Measurements from ENCODE around the gene PRKN.

Gene PRKN

DNA sequence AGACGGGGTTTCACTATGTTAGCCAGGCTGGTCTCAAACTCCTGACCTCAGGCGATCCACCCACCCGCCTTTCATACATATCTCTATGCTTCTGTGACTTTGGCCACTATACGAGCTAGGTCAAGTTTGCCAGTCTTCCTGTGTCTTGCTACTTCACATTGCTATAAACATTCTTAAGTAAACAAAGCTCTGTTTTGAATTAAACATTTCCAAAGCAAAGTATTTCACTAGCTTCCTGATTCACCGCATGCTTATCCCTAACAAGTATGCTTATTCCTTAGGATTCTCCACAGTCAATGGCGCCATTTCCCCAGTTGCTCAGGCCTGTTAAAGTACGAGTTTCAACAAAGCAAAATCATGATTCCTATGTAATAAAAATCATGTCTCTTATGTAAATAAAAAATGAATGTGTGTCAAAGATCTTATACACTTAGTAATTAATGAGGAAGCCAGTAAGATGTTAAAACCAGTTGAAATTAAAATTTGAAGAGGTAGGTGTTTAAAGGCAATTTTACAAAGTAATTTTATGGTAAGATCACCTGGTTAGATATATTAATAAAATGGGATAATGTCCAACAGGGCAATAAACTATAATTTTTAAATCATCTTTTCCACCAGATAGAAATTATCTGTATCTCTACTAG is 88.5 kb downstream of the PRKN start:
- intact Hi-C loops (cut with DNase I; ENCODE audit: low total_unique reads) = no loop called here
- TF ChIP-seq, protein P1, sequence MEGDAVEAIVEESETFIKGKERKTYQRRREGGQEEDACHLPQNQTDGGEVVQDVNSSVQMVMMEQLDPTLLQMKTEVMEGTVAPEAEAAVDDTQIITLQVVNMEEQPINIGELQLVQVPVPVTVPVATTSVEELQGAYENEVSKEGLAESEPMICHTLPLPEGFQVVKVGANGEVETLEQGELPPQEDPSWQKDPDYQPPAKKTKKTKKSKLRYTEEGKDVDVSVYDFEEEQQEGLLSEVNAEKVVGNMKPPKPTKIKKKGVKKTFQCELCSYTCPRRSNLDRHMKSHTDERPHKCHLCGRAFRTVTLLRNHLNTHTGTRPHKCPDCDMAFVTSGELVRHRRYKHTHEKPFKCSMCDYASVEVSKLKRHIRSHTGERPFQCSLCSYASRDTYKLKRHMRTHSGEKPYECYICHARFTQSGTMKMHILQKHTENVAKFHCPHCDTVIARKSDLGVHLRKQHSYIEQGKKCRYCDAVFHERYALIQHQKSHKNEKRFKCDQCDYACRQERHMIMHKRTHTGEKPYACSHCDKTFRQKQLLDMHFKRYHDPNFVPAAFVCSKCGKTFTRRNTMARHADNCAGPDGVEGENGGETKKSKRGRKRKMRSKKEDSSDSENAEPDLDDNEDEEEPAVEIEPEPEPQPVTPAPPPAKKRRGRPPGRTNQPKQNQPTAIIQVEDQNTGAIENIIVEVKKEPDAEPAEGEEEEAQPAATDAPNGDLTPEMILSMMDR (IDR thresholded peaks at IDR 0.05) = no peak
- Histone ChIP-seq H3K27me3 (no peaks in the 10 kb centered on the region), H3K9me3 (no peaks in the 10 kb centered on the region), H3K27ac (no peak overlapping the region), H3K4me3 (no peak overlapping the region), H3K36me3 (no peaks in the 10 kb centered on the region), H3K4me1 (peaks cover 0 to 12% (median 2%) of the 10 kb centered on the region in 4 donors)
- no peak for DNase-seq

DNA sequence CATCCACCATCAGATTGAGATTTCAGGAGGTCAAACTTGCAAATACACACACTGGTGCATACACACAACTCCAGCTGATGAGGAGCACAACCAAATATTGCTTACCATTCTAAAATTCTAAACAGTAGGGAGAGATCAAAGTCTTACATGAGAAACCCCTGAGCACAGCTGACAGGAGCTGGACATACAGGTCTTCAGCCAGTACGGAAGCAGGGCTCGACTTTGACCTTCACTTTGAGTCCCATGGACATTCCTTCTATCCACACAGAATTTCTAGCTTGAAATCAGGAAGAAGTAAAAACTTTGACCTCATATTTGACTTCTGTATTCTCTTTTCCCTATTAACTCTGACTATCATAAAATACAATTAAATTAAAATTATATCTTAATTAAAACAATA is 90.2 kb downstream of the PRKN start:
- Histone ChIP-seq H3K9me3 (no peaks in the 10 kb centered on the region), H3K36me3 (no peaks in the 10 kb centered on the region), H3K4me1 (peaks cover 0 to 12% (median 1%) of the 10 kb centered on the region in 4 donors), H3K27ac (no peak overlapping the region), H3K4me3 (no peak overlapping the region), H3K27me3 (no peaks in the 10 kb centered on the region)
- no peak for DNase-seq
- TF ChIP-seq, protein P1 (IDR thresholded peaks at IDR 0.05) = no peak
- intact Hi-C loops (cut with DNase I; ENCODE audit: low total_unique reads) = no loop called here

DNA sequence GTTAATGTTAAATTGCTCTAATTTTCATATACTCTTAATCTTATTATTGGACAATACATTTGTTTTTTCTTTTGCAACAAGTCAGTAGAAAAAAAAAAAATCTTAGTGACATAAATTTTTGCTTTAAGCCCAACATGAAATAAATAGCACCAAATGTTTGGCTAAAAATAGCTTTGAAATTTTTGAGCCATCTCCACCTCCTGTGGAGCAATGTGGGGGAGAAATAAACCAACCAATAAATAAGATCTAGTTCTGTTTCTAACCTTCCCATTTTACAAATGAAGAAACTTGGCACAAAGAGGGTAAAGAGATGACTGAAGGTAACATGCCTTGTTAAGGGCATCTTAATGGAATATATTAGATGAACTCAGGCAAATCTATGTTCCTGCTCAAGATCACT is 91.4 kb downstream of the PRKN start:
- no peaks in the 10 kb centered on the region for H3K27me3 ChIP-seq
- H3K9me3 ChIP-seq = no peaks in the 10 kb centered on the region
- peaks cover 0 to 17% (median 1%) of the 10 kb centered on the region in 4 donors for H3K4me1 ChIP-seq
- TF ChIP-seq, protein P1 (IDR thresholded peaks at IDR 0.05) = no peak
- H3K36me3 ChIP-seq = no peaks in the 10 kb centered on the region
- intact Hi-C loops (cut with DNase I; ENCODE audit: low total_unique reads) = no loop called here
- H3K4me3 ChIP-seq = no peak overlapping the region
- DNase-seq = no peak
- H3K27ac ChIP-seq = no peak overlapping the region

DNA sequence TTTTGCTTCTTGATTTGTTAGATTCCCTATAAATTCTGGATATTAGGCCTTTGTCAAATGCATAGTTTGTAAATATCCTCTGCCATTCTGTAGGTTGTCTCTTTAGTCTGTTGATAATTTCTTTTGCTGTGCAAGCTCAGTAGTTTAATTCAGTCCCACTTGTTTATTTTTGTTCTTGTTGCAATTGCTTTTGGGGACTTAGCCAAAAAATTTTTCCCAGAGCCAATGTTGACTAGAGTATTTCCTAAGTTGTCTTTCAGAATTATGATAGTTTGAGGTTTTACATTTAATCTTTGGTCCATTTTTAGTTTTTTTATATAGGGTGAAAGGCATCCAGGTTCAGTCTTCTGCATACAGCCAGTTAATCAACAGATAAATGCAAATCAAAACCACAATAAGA is 96.0 kb downstream of the PRKN start:
- Histone ChIP-seq H3K9me3 (no peaks in the 10 kb centered on the region), H3K4me1 (peaks cover 0 to 16% (median 1%) of the 10 kb centered on the region in 4 donors), H3K27me3 (no peaks in the 10 kb centered on the region), H3K27ac (no peak overlapping the region), H3K4me3 (no peak overlapping the region), H3K36me3 (no peaks in the 10 kb centered on the region)
- DNase-seq = no peak
- TF ChIP-seq, protein P1 (IDR thresholded peaks at IDR 0.05) = no peak
- intact Hi-C loops (cut with DNase I; ENCODE audit: low total_unique reads) = no loop called here

DNA sequence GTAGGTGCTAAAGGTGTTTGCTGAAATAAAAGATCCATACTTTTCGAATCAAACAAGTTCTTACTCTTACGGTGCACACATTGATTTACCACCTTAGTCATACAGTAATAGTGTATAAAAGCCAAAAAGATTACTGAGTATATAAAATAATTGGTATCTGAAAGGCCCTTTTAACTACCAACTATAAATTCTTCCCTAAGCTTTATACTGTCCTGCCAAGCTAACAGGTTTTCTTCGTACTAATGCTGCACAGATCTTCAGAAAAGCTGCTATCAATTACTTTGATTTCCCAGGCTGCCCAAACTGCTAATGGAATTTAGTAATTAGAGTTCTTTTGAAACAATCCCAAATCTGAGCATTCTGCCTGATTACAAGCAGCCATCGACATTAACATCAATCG is 97.5 kb downstream of the PRKN start:
- no peaks in the 10 kb centered on the region for H3K27me3 ChIP-seq
- H3K4me1 ChIP-seq = peaks cover 0 to 5% (median 0%) of the 10 kb centered on the region in 4 donors
- no peak overlapping the region for H3K4me3 ChIP-seq
- DNase-seq = no peak
- no peaks in the 10 kb centered on the region for H3K36me3 ChIP-seq
- TF ChIP-seq, protein P1 (IDR thresholded peaks at IDR 0.05) = no peak
- H3K27ac ChIP-seq = no peak overlapping the region
- intact Hi-C loops (cut with DNase I; ENCODE audit: low total_unique reads) = no loop called here
- H3K9me3 ChIP-seq = no peaks in the 10 kb centered on the region

DNA sequence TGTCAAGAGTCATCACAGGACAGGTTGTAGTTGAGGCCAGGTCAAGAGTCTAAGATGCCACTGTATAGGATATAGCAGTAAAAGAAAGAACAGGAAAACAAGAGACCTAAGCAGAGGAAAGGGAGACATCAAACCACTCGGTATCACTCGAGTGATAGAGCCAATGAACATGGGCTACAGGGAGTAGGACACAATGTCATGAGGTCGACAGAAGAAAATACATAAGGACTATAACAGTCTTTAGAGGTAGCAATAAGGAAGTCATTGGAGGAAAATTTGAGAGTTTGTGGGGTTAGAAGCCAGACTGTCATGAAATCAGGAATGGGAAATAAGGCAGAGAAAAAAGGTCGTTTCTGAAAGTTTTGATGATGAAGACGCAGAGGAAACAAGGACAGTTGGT is 99.7 kb downstream of the PRKN start:
- no peaks in the 10 kb centered on the region for H3K36me3 ChIP-seq
- no peak for DNase-seq
- TF ChIP-seq, protein P1 (IDR thresholded peaks at IDR 0.05) = no peak

More for the DNA sequence above, 99.7 kb downstream of the PRKN start:
- Histone ChIP-seq H3K27ac (no peak overlapping the region), H3K4me3 (no peak overlapping the region), H3K27me3 (no peaks in the 10 kb centered on the region), H3K4me1 (peaks cover 0 to 5% (median 0%) of the 10 kb centered on the region in 4 donors), H3K9me3 (no peaks in the 10 kb centered on the region)
- intact Hi-C loops (cut with DNase I; ENCODE audit: low total_unique reads) = no loop called here

Data from tibial artery (tissue), 4 donors.